ENCODE results near the gene MTF1.
"Not testable (repeated sequence)": the region's sequence is repeated elsewhere in the genome, so short reads cannot be mapped to it uniquely, and the experiment has no call there.

The MTF1 gene

DNA sequence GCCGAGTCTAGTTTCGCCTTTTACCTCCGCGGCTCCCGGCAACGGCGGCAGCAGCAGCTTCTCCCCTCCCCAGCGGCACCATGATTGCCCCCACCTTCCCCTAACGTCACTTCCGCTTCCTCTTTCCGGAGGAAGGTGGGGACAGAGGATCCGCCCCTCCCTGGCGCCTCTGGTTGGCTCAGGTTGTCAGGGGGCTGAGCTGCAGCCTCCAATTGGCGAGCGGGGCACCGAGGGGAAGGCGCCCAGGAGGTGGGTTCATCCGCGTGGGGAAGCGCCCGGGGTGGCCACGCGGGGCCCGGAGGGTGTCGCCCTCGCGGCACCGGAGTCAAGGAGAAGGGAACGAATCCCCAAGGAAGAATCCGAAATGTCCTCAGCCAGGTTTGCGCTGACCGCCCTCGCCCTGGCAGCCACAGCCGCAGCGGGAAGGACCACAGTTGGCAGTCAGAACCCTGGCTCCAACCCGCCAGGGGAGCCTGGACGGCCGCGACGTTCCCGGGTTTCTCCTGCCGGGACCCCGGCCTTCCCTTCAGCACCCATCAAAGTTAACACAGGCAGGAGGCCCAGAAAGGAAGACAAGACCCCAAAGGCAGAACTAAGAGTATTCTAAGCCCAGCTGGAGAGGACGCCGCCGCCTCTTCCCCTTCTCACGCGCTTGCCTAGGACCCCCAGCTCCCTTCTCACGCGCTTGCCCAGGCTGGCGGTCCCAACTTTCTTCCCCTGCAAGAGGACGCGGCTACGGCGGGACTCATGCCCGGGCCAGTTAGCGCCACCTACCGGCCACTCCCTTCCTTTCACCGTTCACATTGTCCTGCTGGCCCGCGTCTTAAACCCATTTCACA, at the start of gene MTF1:
TSS of gene MTF1 (minus strand) at position 86 of the 839 bp plus-strand sequence. CDS start 1,934 bp downstream, outside the sequence.
- DNase-seq = peak; percentile 98

DNA sequence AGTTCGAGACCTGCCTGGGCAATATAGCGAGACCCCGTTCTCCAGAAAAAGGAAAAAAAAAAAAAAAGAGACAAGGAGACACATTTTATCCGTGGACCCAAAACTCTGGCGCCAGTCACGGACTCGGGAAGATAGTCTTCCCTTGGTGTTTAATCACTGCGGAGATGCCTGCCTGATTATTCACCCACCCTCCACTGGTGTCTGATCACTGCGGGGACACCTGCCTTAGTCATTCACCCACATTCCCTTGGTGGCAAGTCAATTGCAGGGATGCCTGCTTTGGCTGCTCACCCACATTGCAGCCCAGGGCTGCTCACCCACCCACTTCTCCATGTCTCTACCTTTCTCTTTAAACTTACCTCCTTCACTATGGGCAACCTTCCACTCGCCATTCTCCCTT, 49.1 kb upstream of the MTF1 start:
- DNase-seq = not testable (repeated sequence)

DNA sequence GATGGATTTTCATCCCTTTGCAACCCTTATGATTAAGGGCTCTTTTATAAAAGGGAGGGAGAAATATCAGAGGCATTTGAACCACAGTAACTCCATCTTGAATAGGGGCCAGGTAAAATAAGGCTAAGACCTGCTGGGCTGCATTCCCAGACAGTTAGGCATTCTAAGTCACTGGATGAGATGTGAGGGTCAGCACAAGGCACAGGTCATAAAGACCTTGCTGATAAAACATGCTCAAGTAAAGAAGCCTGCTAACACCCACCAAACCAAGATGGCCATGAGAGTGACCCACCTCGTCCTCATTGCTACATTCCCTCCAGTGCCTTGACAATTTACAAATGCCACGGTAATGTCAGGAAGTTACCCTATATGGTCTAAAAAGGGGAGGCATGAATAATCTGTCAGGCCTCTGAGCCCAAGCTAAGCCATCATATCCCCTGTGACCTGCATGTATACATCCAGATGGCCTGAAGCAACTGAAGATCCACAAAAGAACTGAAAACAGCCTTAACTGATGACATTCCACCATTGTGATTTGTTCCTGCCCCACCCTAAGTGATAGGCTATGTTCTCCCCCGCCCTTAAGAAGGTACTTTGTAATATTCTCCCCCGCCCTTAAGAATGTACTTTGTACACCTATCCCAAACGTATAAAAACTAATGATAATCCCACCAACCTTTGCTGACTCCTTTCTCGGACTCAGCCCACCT, 48.2 kb upstream of the MTF1 start:
- not testable (repeated sequence) for DNase-seq

DNA sequence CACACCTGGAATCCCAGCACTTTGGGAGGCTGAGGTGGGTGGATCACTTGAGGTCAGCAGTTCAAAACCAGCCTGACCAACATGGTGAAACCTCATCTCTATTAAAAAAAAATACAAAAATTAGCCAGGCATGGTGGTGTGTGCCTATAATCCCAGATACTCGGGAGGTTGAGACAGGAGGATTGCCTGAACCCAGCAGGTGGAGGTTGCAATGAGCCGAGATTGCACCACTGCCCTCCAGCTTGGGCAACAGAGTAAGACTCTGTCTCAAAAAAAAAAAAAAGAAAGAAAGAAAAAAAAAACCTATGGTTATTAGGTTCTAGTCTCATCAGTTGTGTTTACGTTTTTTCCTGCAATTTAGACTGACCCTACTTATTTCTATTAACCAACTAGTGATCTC, 47.2 kb upstream of the MTF1 start:
- DNase-seq = not testable (repeated sequence)

DNA sequence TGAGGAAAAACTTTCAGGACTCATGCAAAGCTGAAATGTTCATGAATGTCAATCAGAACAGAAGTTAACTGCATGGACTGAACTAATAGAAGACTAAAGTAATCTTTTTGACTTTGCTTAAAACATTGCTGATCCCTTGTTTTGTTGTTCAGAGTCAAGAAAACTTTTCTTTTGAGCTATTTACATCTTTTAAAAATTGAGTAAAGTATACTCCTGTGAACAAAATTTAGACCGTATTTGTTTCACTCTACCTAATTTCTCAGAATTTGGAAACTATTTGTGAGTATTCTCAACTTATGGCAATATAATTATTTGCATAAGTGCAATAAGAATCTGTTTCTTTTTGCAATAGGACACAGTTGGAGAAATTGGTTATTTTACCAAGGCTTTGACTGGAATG, 46.3 kb upstream of the MTF1 start:
- DNase-seq = no peak

DNA sequence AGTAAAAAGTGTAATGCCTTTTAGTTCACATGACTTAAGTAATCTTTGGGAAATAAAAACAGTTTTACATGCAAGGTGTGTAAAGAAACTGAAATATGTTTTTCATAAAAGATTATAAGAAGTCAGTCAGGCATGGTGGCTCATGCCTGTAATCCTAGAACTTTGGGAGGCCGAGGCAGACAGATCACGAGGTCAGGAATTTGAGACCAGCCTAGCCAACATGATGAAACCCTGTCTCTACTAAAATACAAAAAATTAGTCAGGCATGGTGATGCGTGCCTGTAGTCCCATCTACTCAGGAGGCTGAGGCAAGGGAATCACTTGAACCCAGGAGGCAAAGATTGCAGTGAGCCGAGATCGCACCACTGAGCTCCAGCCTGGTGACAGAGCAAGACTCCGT, 44.5 kb upstream of the MTF1 start:
- DNase-seq = not testable (repeated sequence)

DNA sequence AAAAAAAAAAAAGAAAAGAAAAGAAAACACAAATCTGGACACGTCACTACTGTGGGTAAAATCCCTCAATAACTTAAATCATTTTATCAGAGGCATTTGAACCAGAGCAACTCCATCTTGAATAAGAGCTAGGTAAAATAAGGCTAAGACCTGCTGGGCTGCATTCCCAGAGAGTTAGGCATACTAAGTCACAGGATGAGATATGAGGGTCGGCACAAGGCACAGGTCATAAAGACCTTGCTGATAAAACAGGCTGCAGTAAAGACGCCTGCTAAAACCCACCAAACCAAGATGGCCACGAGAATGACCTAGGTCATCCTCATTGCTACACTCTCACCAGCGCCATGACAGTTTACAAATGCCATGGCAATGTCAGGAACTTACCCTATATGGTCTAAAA, 43.6 kb upstream of the MTF1 start:
- DNase-seq = no peak

DNA sequence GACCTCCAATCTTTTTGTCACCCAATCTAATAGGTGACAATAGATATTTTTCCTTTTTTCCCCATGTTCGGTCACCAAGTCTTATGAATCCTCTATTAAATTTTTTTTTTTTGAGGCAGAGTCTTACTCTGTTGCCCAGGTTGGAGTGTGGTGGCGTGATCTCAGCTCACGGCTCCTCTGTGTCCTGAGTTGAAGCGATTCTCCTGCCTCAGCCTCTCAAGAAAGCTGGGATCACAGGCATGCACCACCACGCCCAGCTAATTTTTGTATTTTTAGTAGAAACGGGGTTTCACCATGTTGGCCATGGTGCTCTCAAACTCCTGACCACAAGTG, 42.5 kb upstream of the MTF1 start:
- no peak for DNase-seq

DNA sequence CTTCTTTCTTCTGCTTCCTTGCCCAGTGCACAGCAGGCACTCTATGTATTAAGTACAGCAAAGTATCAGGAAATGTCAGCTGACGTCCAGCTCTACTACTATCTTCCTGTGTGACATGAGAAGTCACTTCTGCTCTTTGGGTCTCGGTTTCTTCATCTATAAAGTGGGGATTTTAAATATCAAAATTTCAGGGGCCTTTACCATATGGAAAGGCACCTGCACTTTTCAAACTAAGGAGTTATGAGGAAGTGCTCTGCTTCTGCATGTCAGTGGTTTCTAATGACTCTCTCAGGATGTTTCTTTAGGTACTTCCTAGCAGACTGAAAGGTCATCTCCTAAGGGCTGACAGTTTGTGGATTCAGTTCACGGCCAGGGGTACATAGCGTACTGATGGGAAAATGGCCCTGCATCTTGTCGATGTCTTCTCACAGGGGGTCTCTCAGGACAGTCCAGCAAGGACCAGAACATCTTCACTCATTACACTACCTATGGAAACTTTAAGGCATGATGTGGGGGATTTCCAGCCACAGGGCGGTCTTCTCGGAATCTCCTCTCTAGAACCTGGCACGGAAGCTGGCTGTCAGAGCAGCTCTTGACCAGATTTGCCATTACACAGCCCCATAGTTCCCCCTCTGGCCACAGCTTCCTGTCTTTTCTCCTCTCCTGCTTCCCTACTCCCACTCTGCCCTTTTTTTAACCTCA, 42.0 kb upstream of the MTF1 start:
- DNase-seq = no peak

DNA sequence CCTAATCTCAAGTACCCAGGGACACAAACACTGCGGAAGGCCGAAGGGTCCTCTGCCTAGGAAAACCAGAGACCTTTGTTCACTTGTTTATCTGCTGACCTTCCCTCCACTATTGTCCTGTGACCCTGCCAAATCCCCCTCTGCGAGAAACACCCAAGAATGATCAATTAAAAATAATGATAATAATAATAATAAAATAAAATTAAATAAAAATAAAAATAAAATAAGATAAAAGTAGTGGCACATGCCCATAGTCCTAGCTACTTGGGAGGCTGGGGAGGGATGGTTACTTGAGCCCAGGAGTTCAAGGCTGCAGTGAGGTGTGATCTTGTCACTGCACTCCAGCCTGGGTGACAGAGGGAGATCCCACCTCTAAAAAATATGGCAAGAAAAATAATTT, 38.2 kb upstream of the MTF1 start:
- not testable (repeated sequence) for DNase-seq

DNA sequence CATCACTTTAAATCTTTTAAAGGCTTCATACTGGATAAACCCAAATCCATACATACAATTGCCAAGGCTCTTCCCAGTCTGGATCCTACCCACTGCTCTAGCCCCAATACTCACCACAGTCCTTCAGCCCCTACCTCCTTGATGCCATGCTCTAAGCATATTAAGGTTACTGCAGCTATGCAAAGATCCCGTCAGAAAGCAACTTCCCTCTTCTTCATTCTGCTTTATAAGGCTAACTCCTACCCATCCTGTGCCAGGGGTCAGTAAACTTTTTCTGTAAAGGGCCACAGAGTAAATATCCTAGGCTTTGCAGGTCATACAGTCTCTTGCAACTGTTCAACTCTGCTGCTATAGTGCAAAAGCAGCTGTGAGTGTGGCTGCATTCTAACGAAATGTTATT, 34.3 kb upstream of the MTF1 start:
- no peak for DNase-seq

DNA sequence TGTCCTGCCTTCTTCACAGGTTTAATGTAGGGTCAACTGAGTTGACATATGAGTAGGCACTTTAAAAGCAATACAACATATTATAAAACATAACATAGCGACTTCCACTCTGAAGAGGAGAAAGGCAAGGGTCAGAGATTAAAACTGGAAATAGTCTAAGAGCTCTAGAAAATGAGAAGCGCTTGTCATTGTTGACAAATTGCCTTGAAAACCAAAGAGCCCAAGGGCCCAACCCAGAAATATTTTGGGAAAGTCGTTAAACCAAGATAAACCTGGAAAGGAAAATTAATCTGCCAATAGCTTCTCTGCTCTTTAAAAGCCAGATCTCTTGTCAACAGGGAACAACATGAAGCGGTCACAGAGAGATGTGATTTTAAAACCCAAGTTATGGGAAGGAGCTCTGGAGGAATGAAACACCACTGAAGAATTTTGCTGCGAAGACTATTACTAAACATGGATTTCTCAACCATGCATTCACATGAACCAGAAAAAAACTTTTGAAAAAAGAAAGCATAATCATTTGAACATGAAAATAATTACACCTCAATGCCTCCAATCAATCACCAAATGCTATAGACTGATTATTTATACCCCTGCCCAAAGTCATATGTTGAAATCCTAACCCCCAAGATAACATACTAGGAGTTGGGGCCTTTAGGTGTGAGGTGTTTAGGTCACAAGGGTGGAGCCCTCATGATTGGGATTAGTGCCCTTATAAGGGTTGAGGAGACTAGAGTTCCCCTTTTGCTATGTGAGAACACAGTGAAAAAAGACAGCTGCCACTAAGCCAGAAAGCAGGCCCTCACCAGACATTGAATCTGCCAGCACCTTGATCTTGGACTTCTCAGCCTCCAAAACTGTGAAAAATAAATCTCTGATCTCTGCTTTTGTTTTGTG, 33.0 kb upstream of the MTF1 start:
- no peak for DNase-seq

DNA sequence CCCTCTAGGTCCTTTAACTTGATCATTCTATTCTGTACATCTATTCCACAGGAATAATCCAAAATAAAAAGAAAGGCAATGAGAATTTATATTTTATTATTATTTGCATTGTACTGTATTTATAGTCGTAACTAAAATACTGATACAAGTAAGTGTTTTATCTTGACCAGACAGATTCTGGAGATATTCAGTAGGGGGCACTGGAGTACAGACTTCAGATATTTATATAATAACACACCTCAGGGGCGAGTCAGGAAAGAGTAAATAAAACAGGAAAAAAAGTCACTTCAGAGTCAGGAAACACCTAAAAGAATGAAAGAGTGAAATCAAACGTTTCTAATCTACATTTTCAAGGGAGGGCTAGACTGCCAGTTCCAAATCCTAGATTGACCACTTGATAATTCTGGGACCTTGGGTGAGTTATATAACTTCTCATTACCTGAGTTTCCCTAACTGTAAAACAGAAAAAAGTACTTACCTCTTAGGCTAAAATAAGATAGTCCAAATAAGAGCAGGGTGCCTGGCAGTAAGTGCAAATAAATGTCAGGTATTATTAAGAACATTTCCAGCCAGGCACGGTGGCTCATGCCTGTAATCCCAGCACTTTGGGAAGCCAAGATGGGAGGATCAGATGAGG, 31.1 kb upstream of the MTF1 start:
- DNase-seq = peak; percentile 40

DNA sequence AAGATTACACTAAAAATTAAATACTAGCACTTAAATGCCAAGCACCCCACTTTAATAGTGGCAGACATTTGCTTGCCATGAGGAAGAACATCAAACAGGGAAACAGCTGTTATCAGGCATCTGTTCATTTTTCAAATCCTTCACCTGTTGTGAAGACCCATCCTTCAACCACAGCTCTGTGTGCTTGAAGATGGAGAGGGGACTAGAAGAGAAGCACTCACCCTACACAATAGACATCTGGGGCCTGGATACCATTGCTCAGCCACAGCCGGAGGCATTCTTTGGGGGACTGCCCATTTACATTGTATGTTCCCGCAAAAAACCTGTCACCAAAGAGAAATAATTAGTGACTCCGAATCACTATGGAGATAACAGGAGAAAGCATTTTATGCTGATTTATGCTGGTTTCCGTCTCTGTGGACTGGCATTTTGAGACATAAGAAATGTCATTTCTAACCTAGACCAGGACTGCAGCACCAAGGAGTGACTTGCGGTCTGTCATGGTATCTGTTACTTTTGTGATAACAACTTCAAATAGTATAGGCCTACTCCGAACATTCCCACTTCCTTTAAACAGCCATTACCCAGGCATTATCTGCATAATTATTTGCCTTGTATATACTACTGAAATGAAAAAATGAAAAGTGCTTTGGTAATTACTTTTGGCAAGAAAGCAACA, 28.8 kb upstream of the MTF1 start:
- no peak for DNase-seq

DNA sequence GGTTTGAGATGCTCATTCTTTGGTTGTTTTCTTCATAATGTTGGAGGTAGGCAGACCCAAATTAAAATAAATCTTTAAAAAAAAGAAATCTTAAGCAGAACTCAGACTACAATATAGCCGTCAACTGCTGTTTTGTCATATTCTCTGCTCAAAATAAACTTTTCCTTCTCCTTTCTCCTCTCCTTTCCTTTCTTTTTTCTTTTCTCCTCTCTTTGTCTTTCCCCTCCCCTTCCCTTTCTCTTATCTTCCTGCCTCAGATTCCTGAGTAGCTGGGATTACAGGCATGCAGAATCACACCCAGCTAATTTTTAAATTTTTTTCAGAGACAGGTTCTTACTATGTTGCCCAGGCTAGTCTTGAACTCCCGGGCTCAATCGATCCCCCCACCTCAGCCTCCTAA, 24.8 kb upstream of the MTF1 start:
- no peak for DNase-seq

DNA sequence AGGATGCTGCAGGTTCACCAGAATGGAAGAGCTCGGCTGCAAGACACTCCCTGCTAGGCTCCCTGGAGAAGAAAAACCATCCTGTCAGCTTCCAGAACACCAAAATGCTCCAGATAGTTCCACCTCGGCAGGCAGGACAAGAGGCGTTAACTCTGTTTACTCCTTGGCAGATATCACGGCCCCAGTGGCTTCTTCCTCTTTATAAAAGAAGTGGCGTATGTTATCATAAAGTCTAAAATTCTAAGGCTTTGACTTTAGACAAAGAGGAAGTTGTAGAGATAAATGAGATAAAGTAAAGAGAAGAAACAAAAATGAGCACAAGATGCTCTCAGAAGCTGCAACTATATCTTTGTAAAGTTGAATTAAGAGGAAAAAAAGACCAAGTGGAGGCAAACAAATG, 24.3 kb upstream of the MTF1 start:
- no peak for DNase-seq

DNA sequence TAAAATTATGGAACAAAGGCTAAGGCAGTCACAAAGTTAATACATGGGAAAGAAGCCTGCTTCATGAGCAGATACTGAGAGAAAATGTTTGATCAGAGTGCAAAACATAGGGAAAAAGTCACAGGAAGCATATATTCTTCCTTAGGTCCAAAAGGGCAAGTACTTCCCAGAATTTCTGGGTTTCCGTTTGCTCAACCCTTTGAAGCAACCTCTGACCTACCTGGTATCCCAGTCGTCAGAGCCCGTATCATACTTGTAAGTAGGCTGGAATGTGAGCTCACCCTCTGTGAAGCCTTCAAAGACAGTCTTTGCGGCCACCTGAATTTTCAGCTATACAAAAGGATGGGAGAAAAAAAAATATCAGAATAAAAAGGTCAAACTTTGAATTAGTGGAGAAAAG, 20.5 kb upstream of the MTF1 start:
- no peak for DNase-seq

DNA sequence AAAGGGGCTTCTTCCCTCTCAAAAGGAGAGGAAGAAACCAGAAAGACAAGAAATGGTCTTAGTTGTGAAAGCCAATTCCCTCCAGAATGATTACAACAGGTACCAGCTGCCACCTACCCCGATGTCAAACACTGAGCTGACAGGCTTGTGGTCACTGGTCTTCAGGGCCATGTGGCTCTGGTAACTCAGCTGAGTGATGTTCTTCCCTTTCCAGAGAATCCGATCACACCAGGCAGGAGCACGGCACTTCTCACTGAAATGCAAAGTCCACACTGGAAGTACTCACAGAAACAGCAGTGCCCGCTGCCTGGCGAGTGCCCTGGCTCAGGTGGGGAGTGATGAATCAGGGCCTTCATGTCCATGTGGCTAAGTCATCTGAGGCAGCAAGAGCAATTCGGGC, 18.7 kb upstream of the MTF1 start:
- DNase-seq = no peak

DNA sequence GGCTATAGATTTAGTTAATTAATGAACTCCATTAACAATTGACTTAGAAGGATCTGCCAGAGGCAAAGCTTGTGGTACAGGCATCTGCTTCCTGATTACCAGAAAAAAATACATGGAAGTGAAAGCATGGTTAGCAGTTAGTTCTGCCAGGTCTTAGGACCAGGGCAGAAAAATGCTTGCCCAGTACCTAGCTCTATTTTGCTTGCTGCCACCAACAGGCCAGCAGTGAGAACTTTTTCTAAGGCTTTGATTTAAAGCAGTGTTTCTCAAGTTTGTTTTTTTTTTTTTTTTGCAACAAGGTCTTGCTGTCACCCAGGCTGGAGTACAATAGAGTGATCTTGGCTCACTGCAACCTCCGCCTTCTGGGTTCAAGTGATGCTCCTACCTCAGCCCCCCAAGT, 16.4 kb upstream of the MTF1 start:
- no peak for DNase-seq

DNA sequence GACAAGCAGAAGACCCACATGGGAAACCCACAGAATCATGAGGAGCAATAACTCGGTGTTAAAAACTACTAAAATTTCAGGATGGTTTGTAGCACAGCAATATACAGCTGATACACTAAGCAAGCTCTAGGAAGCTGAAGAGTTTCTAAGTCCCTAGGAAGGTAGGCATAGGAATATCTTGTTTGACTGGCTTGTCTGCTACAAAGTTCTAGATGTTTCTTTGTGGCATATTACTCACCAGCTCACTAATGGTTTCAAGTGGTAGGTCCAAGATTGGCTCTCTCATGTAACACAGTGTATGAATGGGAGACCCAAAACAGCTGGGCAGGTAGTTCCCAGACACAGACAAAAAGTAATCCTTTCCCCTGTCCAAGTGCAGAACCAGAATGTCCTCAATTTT, 13.3 kb upstream of the MTF1 start:
- no peak for DNase-seq

DNA sequence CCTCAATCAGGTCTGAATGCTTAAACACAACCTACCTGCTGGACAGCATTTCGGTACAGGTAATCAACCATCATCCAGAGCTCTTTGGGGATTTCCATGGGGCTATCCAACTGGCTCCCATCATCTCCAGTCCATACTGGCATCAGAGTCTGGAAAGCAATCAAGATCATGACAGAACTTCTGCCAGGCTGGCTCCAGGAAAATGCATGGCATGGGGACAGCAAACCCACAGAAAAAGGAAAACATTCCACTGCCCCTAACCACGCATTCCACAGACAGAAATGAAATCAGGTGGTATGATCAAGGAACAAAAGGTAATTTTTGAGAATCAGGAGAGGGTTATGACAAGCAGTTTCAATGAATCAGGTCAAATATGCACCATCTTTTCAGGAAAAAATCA, 9.1 kb upstream of the MTF1 start:
- DNase-seq = no peak

DNA sequence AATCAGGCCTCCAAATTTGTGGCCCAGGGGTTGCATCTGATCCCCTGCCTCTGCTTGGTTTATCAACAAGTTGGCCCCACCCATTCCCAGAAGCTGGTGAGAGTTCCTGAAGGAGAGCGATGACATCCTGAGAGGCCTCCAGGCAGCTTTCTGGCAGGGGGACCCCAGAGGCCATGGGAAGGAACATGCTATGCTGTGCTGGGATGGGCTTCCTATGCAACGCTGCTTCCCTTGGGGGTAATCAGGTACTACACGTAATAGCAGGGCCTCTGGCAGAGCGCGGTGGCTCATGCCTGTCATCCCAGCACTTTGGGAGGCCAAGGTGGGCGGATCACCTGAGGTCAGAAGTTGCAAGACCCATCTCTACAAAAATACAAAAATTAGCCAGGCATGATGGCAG, 8.4 kb upstream of the MTF1 start:
- no peak for DNase-seq
